ENCODE data around the gene PTPMT1.
"Not testable (repeated sequence)": the region's sequence is repeated elsewhere in the genome, so short reads cannot be mapped to it uniquely, and the experiment has no call there.

DNA sequence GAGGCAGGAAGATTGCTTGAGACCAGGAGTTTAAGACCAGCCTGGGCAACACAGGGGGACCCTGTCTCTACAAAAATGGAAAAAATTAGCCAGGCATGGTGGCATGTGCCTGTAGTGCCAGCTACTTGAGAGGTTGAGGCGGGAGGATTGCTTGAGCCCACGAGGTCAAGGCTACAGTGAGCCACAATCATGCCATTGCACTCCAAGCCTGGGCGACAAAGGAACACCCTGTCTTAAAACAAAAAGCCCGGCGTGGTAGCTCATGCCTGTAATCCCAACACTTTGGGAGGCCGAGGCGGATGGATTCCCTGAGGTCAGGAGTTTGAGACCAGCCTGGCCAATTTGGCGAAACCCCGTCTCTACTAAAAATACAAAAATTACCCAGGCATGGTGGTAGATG, 34.7 kb upstream of the PTPMT1 start:
- TF ChIP-seq CTCF, POLR2AphosphoS5, EP300 (IDR thresholded peaks at IDR 0.05): not testable (repeated sequence)
